Posterior cingulate gyrus (tissue), 11 donors: ENCODE results near the gene SLC6A6.

Experiments
- DNase-seq, 10 donors: peaks; one replicate each; pipeline versions ENCODE4 v3.0.0 to v3.0.0-alpha.2; 2020 to 2021; ENCODE audit warnings: mixed read lengths in 3 of 10
- intact Hi-C: fragments of 100-400 bp; cut with DNase I; formaldehyde crosslinking; loops from one replicate; pipeline ENCODE4 v1.15.1; 2023

Gene SLC6A6

GRCh38 chr3:14448063-14448462, 45.7 kb downstream of the SLC6A6 start:
- intact Hi-C loops = no loop called here
- peak in 2 of 10 donors; percentile 17 to 74 for DNase-seq

- peak in 3 of 10 donors; percentile 56 to 74 (median 65) for DNase-seq
- intact Hi-C loops = no loop called here
Measured at GRCh38 chr3:14448756-14449727, 46.6 kb downstream of the SLC6A6 start.

- DNase-seq = peak in 2 of 10 donors; percentile 28 to 57
- intact Hi-C loops = loop anchor here (5.0 kb wide), 1 partner anchor 43 kb away; no protein-coding TSS in a partner anchor
Measured at GRCh38 chr3:14450506-14450905, 48.1 kb downstream of the SLC6A6 start.

- intact Hi-C loops = loop anchor here (5.0 kb wide), 1 partner anchor 44 kb away; no protein-coding TSS in a partner anchor
- DNase-seq = peak in 1 of 10 donors; percentile 14
Measured at GRCh38 chr3:14450922-14451606, 48.7 kb downstream of the SLC6A6 start.

- DNase-seq = peak in 1 of 10 donors; percentile 55
- intact Hi-C loops = loop anchor here (5.0 kb wide), 1 partner anchor 45 kb away; no protein-coding TSS in a partner anchor
Measured at GRCh38 chr3:14451844-14452739, 49.7 kb downstream of the SLC6A6 start.

DNA sequence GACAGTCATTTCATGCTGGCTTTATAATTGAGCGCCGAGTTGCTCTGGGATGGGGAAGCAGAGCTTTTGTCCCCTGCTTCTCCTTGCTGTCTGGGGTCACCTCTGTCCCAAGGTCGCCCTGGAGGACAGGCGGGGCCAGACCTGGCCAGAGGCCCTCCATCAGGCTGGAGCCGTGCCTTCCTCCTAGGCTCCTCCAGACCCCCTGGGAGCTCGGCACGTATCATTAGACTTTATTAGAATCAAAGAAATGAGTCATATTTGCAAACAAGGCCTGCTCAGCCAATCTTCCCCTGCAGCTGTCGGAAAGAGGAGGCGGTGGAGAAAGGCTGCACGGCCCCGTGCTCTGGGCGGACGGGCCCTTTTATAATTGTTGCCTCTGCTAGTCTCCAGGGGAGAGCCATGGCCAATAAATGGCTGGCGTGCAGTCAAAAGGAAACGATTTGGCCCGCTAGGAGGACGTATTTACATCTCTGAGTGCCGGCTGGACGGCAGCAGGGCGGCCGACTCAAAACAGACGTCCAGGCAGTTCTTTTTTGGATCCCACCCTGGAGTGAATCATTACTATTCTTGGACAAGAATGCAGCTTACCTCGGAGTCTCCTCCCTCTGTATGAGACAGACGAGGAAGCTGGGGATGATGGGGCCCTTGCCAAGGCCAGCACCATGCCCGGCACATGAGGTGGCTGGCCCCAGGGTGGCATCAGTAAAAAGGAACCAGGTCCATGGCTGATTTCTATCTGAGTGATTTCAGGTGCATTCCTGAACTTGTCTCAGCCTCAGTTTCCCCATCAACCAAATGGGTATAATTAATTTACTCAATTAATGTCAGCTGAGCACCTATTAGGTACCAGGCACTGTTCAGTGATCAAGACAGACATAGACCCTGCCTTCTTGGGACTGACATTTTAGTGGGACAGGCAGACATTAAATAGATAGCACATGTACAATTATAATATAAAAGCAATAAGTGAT, 50.6 kb downstream of the SLC6A6 start:
- intact Hi-C loops = loop anchor here (5.0 kb wide), 1 partner anchor 46 kb away; no protein-coding TSS in a partner anchor
- peak; percentile 71 to 97 (median 78) for DNase-seq

- DNase-seq = peak in 2 of 10 donors; percentile 60 to 81
- intact Hi-C loops = loop anchor here (5.0 kb wide), 1 partner anchor 47 kb away; no protein-coding TSS in a partner anchor
Measured at GRCh38 chr3:14453876-14454638, 51.7 kb downstream of the SLC6A6 start.

- peak in 1 of 10 donors; percentile 1 for DNase-seq
- intact Hi-C loops = loop anchor here (5.0 kb wide), 1 partner anchor 47 kb away; no protein-coding TSS in a partner anchor
Measured at GRCh38 chr3:14454639-14455310, 52.4 kb downstream of the SLC6A6 start.

- peak in 1 of 10 donors; percentile 71 for DNase-seq
- intact Hi-C loops = no loop called here
Measured at GRCh38 chr3:14455571-14456317, 53.3 kb downstream of the SLC6A6 start.

DNA sequence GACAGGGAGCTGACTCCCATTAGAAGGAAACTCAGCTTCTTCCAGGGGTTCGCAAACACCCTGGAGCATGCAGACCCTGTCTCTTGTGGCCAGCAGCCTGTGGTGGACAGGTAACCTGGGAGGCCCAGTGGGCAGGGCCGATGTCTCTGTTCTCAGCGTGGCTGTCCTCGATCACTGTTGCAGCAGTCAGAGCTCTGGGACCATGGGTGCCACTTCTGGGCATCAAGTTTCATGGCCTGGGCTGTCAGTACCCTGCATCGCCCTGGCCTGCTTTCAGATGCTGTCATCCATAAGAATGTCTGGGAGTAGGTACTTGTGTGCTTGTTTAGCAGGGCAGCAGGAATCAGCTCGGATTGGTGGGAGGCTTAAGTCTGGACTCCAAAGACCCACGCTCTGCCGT, 54.4 kb downstream of the SLC6A6 start:
- intact Hi-C loops = no loop called here
- DNase-seq = peak in 1 of 10 donors; percentile 58

GRCh38 chr3:14457481-14457880, 55.1 kb downstream of the SLC6A6 start:
- no peak for DNase-seq
- intact Hi-C loops = no loop called here

DNA sequence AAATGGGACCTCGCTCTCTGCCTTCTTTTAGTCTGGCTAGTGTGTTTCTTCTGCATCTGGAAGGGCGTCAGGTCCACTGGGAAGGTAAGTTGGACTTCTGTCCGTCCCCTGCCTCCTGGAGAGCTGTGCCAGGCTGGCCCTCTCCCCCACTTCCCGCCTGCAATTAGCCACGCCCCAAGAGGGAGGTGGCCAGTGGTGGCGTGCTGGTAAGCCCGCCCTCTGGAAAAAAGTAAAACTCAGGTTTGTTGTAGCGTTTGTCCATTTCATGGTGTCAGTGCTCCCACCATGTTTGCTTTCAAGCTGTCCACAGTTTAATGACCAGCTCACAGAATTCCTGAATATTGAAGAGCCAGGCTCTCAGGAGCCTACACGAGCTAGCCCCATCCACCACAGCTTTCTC, 55.6 kb downstream of the SLC6A6 start:
- intact Hi-C loops = no loop called here
- DNase-seq = peak in 1 of 10 donors; percentile 13

GRCh38 chr3:14458434-14459275, 56.2 kb downstream of the SLC6A6 start:
- peak in 1 of 10 donors; percentile 5 for DNase-seq
- intact Hi-C loops = no loop called here

GRCh38 chr3:14459384-14459783, 57.0 kb downstream of the SLC6A6 start:
- DNase-seq = peak in 1 of 10 donors; percentile 31
- intact Hi-C loops = no loop called here

- no peak for DNase-seq
- intact Hi-C loops = loop anchor here (2.0 to 10.0 kb wide), 2 partner anchors 257 to 565 kb away; no protein-coding TSS in a partner anchor
Measured at GRCh38 chr3:14459787-14460186, 57.4 kb downstream of the SLC6A6 start.
